Stimulated activated naive CD8-positive, alpha-beta T cell treated with anti-CD3 and anti-CD28 coated beads, Interleukin-15, Interleukin-2, amounts not matched to agents 100 ng/mL and 50 ng/mL, for 24 hours (primary cell): ENCODE measurements around the gene ANKRD23.
A peak's percentile ranks its signal among the peaks of the same experiment; 100 is the strongest.
"Not testable (repeated sequence)": the region's sequence is repeated elsewhere in the genome, so short reads cannot be mapped to it uniquely, and the experiment has no call there.

Source experiments
- H3K27ac Mint-ChIP-seq: one replicate; pipeline ENCODE4 v1.8.0; 2021; ENCODE audit warnings: mild to moderate bottlenecking, mixed read lengths
- H3K27me3 Mint-ChIP-seq: one replicate; pipeline ENCODE4 v1.8.0; 2021; ENCODE audit warnings: mixed read lengths
- H3K36me3 Mint-ChIP-seq: one replicate; pipeline ENCODE4 v1.8.0; 2021; ENCODE audit warnings: low read depth, mixed read lengths
- H3K4me1 Mint-ChIP-seq: one replicate; pipeline ENCODE4 v1.8.0; 2021; ENCODE audit warnings: low read depth, mixed read lengths
- H3K4me3 Mint-ChIP-seq: one replicate; pipeline ENCODE4 v1.8.0; 2021; ENCODE audit warnings: mild to moderate bottlenecking, mixed read lengths
- H3K9me3 Mint-ChIP-seq: one replicate; pipeline ENCODE4 v1.8.0; 2021; ENCODE audit warnings: mixed read lengths

Gene ANKRD23

DNA sequence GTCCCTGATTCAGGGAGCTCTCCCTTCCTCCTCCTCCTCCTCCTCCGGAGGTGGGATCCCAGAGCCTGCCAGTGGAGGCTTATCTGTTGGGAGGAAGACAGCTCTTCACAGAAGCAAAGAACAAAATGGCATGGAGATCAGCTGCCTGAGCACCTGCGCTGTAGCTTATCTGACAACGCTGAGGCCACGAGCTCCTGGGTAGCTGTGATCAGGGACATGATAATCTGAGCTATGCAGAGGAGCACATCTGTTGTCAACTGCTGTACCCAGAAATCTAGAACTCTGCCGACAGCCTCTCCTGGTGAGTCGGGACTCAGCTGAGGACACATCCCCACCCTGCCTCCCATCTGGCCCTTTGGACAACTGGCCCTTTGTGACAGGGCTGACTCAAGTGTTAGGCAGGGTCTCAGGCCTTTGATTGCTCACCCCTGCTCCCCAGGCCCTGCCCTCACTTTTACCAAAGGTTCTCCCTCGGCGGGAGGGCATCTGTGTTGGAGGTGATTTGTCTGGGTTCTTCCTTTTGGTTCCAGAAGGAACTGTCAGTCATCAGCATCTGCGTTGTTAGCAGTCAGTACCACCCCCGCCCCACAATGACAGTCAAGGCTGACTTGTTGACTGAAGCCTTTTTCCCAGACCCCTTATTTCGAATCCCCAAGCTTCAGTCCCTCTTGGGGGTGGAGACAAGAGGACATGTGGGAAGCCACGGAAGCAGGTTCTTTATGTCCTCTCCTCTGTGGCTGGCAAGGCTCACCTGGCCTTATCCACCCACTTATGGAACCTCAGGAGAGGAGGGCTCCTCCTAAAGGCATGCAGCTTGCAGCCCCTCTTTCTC lies 33.7 kb downstream of the ANKRD23 start:
- Mint-ChIP-seq H3K27me3 (no peaks in the 10 kb centered on the region), H3K4me1 (peaks cover 14% of the 10 kb centered on the region), H3K27ac (no peak overlapping the region), H3K4me3 (no peak overlapping the region), H3K9me3 (no peaks in the 10 kb centered on the region), H3K36me3 (peaks cover 4% of the 10 kb centered on the region)

DNA sequence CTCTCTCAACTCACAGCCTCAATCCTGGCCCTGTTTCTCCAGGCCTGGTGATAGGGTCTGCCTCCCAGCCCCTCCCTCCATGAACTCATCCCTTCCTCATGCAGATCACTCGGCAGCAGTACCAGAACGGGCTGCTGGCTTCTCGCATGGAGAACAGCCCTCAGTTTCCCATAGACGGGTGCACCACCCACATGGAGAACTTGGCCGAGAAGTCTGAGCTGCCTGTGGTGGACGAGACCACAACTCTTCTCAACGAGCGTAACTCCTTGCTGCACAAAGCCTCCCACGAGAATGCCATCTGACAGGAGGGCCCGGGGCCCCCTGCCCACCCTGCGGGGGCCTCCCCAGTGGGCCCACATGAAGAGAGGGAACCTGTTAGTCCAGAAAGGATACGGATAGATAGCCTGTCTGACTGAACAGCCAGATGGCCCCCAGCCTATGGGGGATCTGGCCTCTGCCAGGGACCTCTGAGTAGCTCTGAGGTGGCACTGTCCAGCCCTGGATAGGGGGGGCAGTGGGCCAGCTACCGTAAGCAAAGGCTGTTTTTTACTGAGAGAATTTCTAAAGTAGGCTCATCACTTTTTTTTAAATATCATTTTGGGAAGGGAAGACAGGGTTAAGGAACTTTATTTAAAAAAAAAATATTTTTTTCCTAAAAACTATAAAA lies 34.5 kb downstream of the ANKRD23 start:
- peaks cover 9% of the 10 kb centered on the region for H3K4me1 Mint-ChIP-seq
- no peak overlapping the region for H3K4me3 Mint-ChIP-seq
- H3K27ac Mint-ChIP-seq, result peak overlapping the region; percentile 11
- no peaks in the 10 kb centered on the region for H3K27me3 Mint-ChIP-seq
- H3K36me3 Mint-ChIP-seq, result peaks cover 4% of the 10 kb centered on the region
- no peaks in the 10 kb centered on the region for H3K9me3 Mint-ChIP-seq

DNA sequence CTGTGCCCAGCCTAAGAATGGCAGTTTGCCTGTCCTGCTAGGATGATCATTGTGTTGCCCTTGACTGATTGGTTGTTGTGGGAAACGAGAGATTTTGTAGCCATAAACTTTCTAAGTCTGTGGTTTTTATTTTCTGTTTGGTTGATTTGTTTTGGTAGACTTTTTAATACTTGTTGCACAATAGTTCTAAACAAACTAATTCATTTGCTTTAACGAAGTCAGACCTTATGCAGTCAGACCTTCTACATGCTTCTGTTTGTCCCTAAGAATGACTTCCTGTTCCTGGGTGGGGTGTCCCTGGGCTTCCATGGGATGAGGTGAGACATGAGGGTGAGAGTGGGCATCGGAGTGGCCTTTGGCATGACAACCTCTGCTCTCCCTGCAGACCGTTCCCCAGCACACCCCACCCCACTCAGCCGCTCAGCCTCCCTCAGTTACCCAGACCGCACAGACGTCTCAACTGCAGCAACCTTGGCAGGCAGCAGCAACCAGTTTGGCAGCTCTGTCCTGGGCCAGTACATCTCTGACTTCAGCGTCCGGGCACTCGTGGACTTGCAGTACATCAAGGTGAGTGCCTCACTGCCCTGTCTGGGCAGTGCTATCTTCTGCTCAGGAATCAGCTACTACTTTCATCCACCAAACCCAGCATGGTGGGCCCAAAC lies 35.5 kb downstream of the ANKRD23 start:
- no peak overlapping the region for H3K27ac Mint-ChIP-seq
- H3K4me1 Mint-ChIP-seq, result peaks cover 9% of the 10 kb centered on the region
- H3K9me3 Mint-ChIP-seq, result no peaks in the 10 kb centered on the region
- H3K4me3 Mint-ChIP-seq, result no peak overlapping the region
- H3K27me3 Mint-ChIP-seq, result no peaks in the 10 kb centered on the region
- H3K36me3 Mint-ChIP-seq, result peaks cover 4% of the 10 kb centered on the region

DNA sequence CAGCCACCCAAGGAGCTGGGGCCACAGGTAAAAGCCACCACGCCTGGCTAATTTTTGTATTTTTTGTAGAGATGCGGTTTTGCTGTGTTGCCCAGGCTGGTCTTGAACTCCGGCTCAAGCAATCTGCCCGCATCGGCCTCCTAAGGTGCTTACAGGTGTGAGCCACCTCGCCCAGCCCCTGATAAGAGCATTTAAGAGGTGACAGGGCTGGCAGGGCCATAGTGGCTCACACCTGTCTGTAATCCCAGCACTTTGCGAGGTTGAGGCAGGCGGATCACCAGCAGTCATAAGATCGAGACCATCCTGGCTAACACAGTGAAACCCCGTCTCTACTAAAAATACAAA lies 36.7 kb downstream of the ANKRD23 start:
- Mint-ChIP-seq H3K4me1 (peaks cover 9% of the 10 kb centered on the region), H3K27ac (no peak overlapping the region), H3K4me3 (no peak overlapping the region), H3K9me3 (no peaks in the 10 kb centered on the region), H3K27me3 (no peaks in the 10 kb centered on the region), H3K36me3 (peaks cover 4% of the 10 kb centered on the region)

DNA sequence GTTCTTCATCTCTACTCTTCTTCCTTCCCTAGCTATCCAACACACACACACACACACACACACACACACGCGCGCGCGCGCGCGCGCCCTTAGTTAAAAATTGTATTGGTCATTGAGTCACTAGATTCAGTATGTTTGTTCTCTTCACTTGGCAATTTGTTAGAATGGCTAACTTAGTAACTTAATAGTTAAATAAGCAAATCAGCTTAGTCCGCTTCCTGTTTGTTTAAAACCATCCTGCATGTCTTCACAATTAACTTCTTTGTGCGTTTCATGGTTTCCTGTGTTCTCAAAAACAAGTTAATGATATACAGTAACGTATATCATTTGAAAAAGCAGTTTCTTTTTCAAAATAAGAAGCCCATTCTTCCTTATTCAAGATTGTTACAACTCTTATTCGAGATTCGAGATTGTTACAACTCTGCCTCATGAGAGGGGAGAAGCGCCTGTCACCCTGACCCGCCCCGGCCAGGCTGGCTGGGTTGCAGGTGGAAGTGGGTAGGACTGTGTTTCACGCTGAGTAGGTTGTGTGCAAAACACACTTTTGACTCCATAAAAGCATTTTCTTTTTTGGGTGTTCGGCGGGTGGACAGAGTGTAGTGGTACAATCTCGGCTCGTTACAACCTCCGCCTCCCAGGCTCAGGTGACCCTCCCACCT lies 37.2 kb downstream of the ANKRD23 start:
- peaks cover 9% of the 10 kb centered on the region for H3K4me1 Mint-ChIP-seq
- H3K27ac Mint-ChIP-seq, result peak overlapping the region; percentile 72
- H3K9me3 Mint-ChIP-seq, result no peaks in the 10 kb centered on the region
- H3K27me3 Mint-ChIP-seq, result no peaks in the 10 kb centered on the region
- no peak overlapping the region for H3K4me3 Mint-ChIP-seq
- H3K36me3 Mint-ChIP-seq, result peaks cover 4% of the 10 kb centered on the region

DNA sequence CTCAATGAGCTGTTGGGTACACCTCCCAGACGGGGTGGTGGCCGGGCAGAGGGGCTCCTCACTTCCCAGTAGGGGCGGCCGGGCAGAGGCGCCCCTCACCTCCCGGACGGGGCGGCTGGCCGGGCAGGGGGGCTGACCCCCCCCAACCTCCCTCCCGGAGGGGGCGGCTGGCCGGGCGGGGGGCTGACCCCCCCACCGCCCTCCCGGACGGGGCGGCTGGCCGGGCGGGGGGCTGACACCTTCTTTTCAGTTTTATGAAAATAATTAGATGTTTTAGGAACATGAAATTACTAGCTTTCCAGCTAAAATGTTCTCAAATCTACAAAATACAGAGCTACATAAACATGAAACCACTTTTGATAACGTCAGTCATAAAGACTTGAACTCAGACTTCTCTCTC lies 37.9 kb downstream of the ANKRD23 start:
- H3K36me3 Mint-ChIP-seq, H3K9me3 Mint-ChIP-seq, H3K27me3 Mint-ChIP-seq, H3K4me1 Mint-ChIP-seq, H3K4me3 Mint-ChIP-seq, H3K27ac Mint-ChIP-seq: not testable (repeated sequence)

DNA sequence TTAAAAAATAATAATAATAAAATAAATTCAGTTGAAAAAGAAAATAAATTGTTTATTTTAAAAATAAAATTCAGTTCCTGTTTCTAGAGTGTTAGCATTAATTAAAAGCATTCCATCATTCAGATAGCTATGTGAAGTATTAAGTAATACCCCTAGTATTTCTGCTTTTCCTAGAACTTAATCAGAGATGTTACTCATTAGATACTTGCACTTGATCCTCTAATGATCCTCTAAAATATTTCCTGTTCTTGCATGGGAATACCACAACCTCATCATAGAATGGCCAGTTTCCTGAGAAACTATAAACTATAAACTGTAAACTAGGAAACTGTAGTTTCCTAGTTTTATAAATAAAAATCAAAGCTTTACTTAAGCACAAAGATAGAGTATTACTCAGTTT lies 38.8 kb downstream of the ANKRD23 start:
- peaks cover 4% of the 10 kb centered on the region for H3K36me3 Mint-ChIP-seq
- H3K4me1 Mint-ChIP-seq, result peaks cover 9% of the 10 kb centered on the region
- no peaks in the 10 kb centered on the region for H3K9me3 Mint-ChIP-seq
- no peak overlapping the region for H3K27ac Mint-ChIP-seq
- H3K27me3 Mint-ChIP-seq, result no peaks in the 10 kb centered on the region
- no peak overlapping the region for H3K4me3 Mint-ChIP-seq

DNA sequence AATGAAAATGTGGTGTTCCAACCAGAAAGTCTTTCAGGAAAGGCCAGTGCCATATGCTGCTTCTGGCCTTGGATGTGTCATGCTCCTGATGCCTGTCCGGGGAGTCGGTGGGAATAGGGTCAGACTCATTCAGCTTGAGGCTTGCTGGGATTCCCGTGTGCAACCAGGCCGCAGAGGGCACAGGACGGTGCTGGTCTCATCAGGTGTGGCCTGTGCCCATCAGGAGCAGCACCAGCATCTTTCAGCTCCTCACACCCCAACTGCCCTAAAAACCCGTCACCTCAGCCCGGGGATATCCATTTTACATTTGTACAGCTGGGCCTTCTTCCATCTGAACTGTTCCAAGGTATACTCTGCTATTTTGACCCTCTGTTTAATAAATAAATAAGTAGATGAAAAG lies 41.1 kb downstream of the ANKRD23 start:
- H3K27ac Mint-ChIP-seq, result no peak overlapping the region
- H3K9me3 Mint-ChIP-seq, result no peaks in the 10 kb centered on the region
- peaks cover 9% of the 10 kb centered on the region for H3K4me1 Mint-ChIP-seq
- no peak overlapping the region for H3K4me3 Mint-ChIP-seq
- no peaks in the 10 kb centered on the region for H3K27me3 Mint-ChIP-seq
- peaks cover 12% of the 10 kb centered on the region for H3K36me3 Mint-ChIP-seq

DNA sequence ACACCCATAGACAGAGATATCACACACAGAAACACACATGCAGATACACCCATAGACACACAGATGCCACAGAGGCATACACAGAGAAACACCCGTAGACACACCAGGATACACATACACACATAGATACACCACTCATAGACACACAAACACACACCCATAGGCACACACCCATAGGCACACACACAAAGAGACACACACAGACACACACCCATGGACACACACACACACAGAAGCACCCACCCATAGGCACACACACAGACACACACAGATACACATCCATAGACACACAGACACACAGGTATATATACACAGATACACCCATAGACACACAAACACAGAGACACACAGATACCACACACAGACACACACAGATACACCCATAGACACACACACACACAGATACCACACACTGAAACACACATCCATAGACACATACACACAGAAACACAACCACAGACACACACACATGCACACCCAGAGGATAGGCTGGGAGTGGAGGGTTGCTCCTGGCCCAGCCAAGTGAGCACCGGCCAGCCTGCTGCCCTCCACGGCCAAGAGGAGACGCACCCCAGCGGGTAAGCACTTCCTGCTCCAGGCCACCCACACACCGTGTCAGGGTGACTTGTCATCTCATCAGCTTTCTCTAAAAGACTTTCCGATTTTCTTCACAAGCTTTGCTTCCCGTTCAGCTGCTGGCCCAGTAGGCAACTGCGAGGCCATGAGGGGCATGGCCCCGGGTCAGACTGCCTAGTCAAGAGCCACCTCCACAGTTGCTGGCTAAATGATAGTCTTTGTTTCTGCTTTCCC lies 41.8 kb downstream of the ANKRD23 start:
- Mint-ChIP-seq H3K36me3 (peaks cover 12% of the 10 kb centered on the region), H3K27me3 (no peaks in the 10 kb centered on the region), H3K4me3 (no peak overlapping the region), H3K9me3 (no peaks in the 10 kb centered on the region), H3K27ac (no peak overlapping the region), H3K4me1 (peaks cover 9% of the 10 kb centered on the region)

DNA sequence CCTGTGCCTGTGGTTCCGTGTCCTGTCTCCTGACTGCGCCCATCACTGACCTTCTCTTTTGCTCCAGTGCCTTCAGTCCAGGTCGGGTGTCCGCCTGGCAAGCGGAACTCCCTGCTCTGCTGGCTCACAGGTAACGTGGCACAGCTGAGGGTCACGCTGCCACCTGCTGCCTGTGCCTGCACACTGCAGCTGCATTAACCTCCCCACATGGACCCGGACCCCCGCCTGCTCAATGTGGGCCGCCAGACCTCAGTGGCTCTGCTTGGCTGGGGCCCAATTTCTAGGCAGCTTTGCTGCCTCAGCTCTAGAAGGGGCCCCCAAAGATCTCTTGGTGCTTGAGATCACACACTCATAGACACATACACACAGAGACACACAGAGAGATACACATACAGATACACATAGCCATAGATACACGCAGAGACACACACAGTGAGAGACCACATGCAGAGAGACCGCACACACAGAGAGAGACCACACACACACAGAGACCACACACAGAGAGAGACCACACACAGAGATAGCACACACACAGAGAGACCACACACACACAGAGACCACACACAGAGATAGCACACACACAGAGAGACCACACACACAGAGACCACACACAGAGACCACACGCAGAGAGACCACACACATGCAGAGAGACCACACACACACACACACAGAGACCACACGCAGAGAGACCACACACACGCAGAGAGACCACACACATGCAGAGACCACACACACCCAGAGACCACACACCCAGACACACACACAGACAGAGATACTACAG lies 42.6 kb downstream of the ANKRD23 start:
- H3K9me3 Mint-ChIP-seq, result no peaks in the 10 kb centered on the region
- H3K27me3 Mint-ChIP-seq, result no peaks in the 10 kb centered on the region
- H3K36me3 Mint-ChIP-seq, result peaks cover 12% of the 10 kb centered on the region
- peaks cover 1% of the 10 kb centered on the region for H3K4me1 Mint-ChIP-seq
- no peak overlapping the region for H3K4me3 Mint-ChIP-seq
- no peak overlapping the region for H3K27ac Mint-ChIP-seq

DNA sequence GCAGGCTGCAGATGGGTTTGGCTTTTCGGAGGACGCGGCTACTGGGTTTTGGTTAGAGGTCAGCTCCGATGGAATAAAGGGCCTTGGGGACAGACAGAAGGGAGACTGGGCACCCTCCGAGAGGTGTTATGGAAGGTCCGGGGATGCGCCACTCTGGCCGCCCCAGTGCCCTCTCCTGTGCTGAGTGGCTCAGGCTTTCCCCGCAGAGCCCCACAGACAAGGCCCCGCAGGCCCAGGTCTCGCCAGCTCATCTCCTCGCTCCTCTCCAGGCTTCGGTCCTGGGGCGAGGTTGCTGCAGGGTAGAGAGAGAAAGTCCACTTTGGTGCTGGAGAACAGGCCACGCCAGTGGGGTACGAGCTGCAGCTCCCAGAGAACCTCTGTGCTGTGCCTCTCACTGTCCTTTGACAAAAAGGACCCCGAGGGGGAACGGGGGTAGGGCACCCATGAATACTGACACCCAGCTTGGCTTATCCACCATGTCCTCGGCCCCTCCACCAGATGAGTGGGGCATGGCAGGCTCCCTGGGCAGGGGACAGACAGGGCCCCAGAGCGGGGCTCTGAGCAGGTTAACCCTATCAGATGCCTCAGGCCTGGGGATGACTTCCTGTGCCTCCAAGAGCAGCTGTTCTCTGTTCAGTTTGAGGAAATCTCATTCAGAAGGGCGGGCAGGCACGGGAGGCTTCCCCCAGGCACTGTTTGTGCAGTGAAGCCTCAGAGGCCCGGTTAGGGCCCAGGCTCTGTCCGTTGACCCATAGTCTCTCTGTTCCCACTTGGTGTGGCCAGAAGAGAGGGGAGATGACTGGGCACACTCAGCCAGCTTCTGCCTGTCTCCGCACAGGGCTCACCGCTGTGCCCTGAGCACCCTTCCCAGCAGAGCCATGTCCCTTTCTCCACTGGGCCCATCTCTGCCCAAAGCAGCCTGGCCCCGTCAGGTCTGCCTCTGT lies 43.5 kb downstream of the ANKRD23 start:
- Mint-ChIP-seq H3K36me3 (peaks cover 12% of the 10 kb centered on the region), H3K4me1 (no peaks in the 10 kb centered on the region), H3K4me3 (no peak overlapping the region), H3K27me3 (no peaks in the 10 kb centered on the region), H3K9me3 (no peaks in the 10 kb centered on the region), H3K27ac (no peak overlapping the region)

DNA sequence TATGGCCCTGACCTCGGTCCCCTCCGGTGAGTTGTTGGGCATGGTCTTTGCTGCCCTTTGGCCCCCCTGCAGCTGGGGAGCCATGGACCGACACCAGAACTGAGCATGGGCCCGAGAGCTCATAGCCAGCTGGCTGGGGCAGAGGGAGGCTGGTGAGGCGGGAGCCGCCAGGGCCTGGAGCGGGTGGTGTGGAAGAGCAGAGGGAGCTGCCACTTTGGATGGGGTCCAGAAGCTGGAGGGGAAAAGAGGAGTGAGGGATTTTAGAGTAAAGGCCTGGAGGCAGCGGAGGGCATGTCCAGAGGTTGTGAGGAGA lies 44.2 kb downstream of the ANKRD23 start:
- Mint-ChIP-seq H3K27ac (no peak overlapping the region), H3K4me1 (no peaks in the 10 kb centered on the region), H3K4me3 (no peak overlapping the region), H3K9me3 (no peaks in the 10 kb centered on the region), H3K36me3 (peaks cover 12% of the 10 kb centered on the region), H3K27me3 (no peaks in the 10 kb centered on the region)
